ENCODE results near the gene IDUA. TPM values are rescaled to one million over a fixed set of nuclear protein-coding genes. Genes with fewer than 3 reads are reported as not detected.

The IDUA gene
- polyA plus RNA-seq, 1 experiment: 13.2 TPM

GRCh38 chr4:970854-971520 lies 15.9 kb upstream of the IDUA start:
- ChIA-PET CTCF (no interaction called here), POLR2A (no interaction called here)
- Histone ChIP-seq H3K4me3 (ENCODE audit: low read depth, low read length) (no peak overlapping the region), H3K36me3 (ENCODE audit: control insufficient read depth, insufficient read depth, low read length) (peaks cover 11% of the 10 kb centered on the region), H3K27me3 (ENCODE audit: control insufficient read depth, insufficient read depth, low read length) (no peaks in the 10 kb centered on the region)
- no peak for TF ChIP-seq CTCF (IDR thresholded peaks at IDR 0.05; ENCODE audit: insufficient read depth, low read depth, low read length)
- DNase-seq (ENCODE audit: low read depth): no peak

- Histone ChIP-seq H3K36me3 (ENCODE audit: control insufficient read depth, insufficient read depth, low read length) (peaks cover 4% of the 10 kb centered on the region), H3K27me3 (ENCODE audit: control insufficient read depth, insufficient read depth, low read length) (no peaks in the 10 kb centered on the region), H3K4me3 (ENCODE audit: low read depth, low read length) (peak overlapping the region; percentile 63)
- DNase-seq (ENCODE audit: low read depth): no peak
- CTCF ChIA-PET: no interaction called here
- POLR2A ChIA-PET: no interaction called here
- TF ChIP-seq CTCF (IDR thresholded peaks at IDR 0.05; ENCODE audit: insufficient read depth, low read depth, low read length): no peak
Measured at GRCh38 chr4:971666-972500, 15.0 kb upstream of the IDUA start.

- POLR2A ChIA-PET: no interaction called here
- Histone ChIP-seq H3K36me3 (ENCODE audit: control insufficient read depth, insufficient read depth, low read length) (peaks cover 3% of the 10 kb centered on the region; the same call in 1 of the 2 replicates), H3K4me3 (ENCODE audit: low read depth, low read length) (peak overlapping the region; percentile 63), H3K27me3 (ENCODE audit: control insufficient read depth, insufficient read depth, low read length) (no peaks in the 10 kb centered on the region)
- no peak for DNase-seq (ENCODE audit: low read depth)
- CTCF ChIA-PET: no interaction called here
- no peak for TF ChIP-seq CTCF (IDR thresholded peaks at IDR 0.05; ENCODE audit: insufficient read depth, low read depth, low read length)
Measured at GRCh38 chr4:972651-973424, 14.0 kb upstream of the IDUA start.

- no peaks in the 10 kb centered on the region for H3K27me3 ChIP-seq (ENCODE audit: control insufficient read depth, insufficient read depth, low read length)
- DNase-seq (ENCODE audit: low read depth): no peak
- ChIA-PET CTCF (no interaction called here), POLR2A (no interaction called here)
- H3K4me3 ChIP-seq (ENCODE audit: low read depth, low read length): peak within 1 kb of the TSS; percentile 63
- H3K36me3 ChIP-seq (ENCODE audit: control insufficient read depth, insufficient read depth, low read length): peaks cover 3% of the 10 kb centered on the region; the same call in 1 of the 2 replicates
- no peak for TF ChIP-seq CTCF (IDR thresholded peaks at IDR 0.05; ENCODE audit: insufficient read depth, low read depth, low read length)
Measured at GRCh38 chr4:973431-974397, 13.1 kb upstream of the IDUA start, which contains the start of gene DGKQ. DGKQ (minus strand) TSS chr4:973569; CDS start chr4:973482, 87 bp downstream.
